CD4-positive, alpha-beta T cell (primary cell): Measurements from ENCODE around the gene NEO1. TPM values are rescaled to one million over a fixed set of nuclear protein-coding genes. Genes with fewer than 3 reads are reported as not detected.

Source experiments
- ATAC-seq: fragments of 200-7000 bp; cut with Tn5 transposase; one replicate; pipeline ENCODE4 v1.10.0; 2022; ENCODE audit warnings: mild to moderate bottlenecking; ENCODE audit not compliant: poor library complexity
- CTCF ChIA-PET: fragments of 350-600 bp; sonication (Branson Sonifier 250); formaldehyde crosslinking; loops from one replicate; lab custom pipeline; 2021; ENCODE audit warnings: antibody characterized with exemption, inconsistent platforms; lab: Charles Lee
- POLR2A ChIA-PET: fragments of 350-600 bp; sonication (Branson Sonifier 250); formaldehyde crosslinking; loops from one replicate; lab custom pipeline; 2021; ENCODE audit warnings: antibody characterized with exemption, inconsistent platforms; lab: Charles Lee
- DNase-seq, 14 experiments: peaks; one replicate each; pipeline ENCODE4 v3.0.0-alpha.2; 2013 to 2020; ENCODE audit warnings: mixed read lengths in 2 of 14
- H3K27ac ChIP-seq, 2 donors: one replicate each; pipeline versions ENCODE4 v1.5.1 to v1.7.0; 2013; ENCODE audit warnings: low read length in 2 of 2, low read depth in 1 of 2, mild to moderate bottlenecking in 1 of 2
- H3K27me3 ChIP-seq, 2 experiments: 1 replicate in 1 of 2; 2 replicates in 1 of 2; pipeline versions ENCODE4 v1.6.1 to v1.7.0; 2013; ENCODE audit warnings: low read length in 2 of 2, control low read depth in 1 of 2, mild to moderate bottlenecking in 1 of 2, moderate library complexity in 1 of 2; ENCODE audit not compliant: insufficient read depth in 2 of 2, control insufficient read depth in 1 of 2
- H3K36me3 ChIP-seq: one replicate; pipeline ENCODE4 v1.6.1; 2013; ENCODE audit warnings: low read length, control low read depth; ENCODE audit not compliant: insufficient read depth
- H3K4me1 ChIP-seq: one replicate; pipeline ENCODE4 v1.6.1; 2013; ENCODE audit warnings: low read length, control low read depth; ENCODE audit not compliant: insufficient read depth
- H3K4me3 ChIP-seq: one replicate; pipeline ENCODE4 v1.5.1; 2013; ENCODE audit warnings: mild to moderate bottlenecking, low read length, moderate library complexity
- H3K9me3 ChIP-seq, 2 experiments: 1 replicate in 1 of 2; 2 replicates in 1 of 2; pipeline versions ENCODE4 v1.6.1 to v1.7.0; 2013; ENCODE audit warnings: low read length in 2 of 2, mild to moderate bottlenecking in 2 of 2, control low read depth in 1 of 2, moderate library complexity in 1 of 2; ENCODE audit not compliant: control insufficient read depth in 1 of 2, insufficient read depth in 1 of 2
- H3K27ac Mint-ChIP-seq: one replicate; pipeline ENCODE4 v1.8.0; 2020; ENCODE audit warnings: mixed read lengths
- H3K27me3 Mint-ChIP-seq: one replicate; pipeline ENCODE4 v1.8.0; 2021; ENCODE audit warnings: mixed read lengths
- H3K36me3 Mint-ChIP-seq: one replicate; pipeline ENCODE4 v1.8.0; 2021; ENCODE audit warnings: low read depth, mixed read lengths
- H3K4me1 Mint-ChIP-seq: one replicate; pipeline ENCODE4 v1.8.0; 2021; ENCODE audit warnings: low read depth, mixed read lengths
- H3K4me3 Mint-ChIP-seq: one replicate; pipeline ENCODE4 v1.8.0; 2020; ENCODE audit warnings: mild to moderate bottlenecking, mixed read lengths
- H3K9me3 Mint-ChIP-seq: one replicate; pipeline ENCODE4 v1.8.0; 2020; ENCODE audit warnings: mixed read lengths
- CTCF ChIP-seq: fragments of 200-600 bp; IDR thresholded peaks from one replicate; pipeline ENCODE4 v1.8.0; 2022; ENCODE audit warnings: antibody characterized with exemption, mild to moderate bottlenecking
- intact Hi-C, 2 experiments: fragments of 100-400 bp; cut with DNase I in 1 of 2; cut with micrococcal nuclease in 1 of 2; formaldehyde crosslinking; loops; one replicate each; pipeline versions ENCODE4 v1.15.1 to v1.9.0; 2023 to 2025; cut with DNase I, micrococcal nuclease
- total RNA-seq, 174 experiments: library from RNA in 2 of 174; stranded (reverse) in 2 of 174; gene quantifications; one replicate each; pipeline ENCODE4 v1.2.3 and lab custom pipeline; 2021 to 2026

NEO1 gene
- total RNA-seq, 2 experiments from 2014 or later = 6.0 to 8.0 TPM

GRCh38 chr15:73341886-73342600 lies 289.8 kb downstream of the NEO1 start:
- Mint-ChIP-seq H3K9me3 (peaks cover 2% of the 10 kb centered on the region), H3K4me3 (no peak overlapping the region), H3K4me1 (no peaks in the 10 kb centered on the region), H3K36me3 (no peaks in the 10 kb centered on the region), H3K27me3 (peaks cover 9% of the 10 kb centered on the region), H3K27ac (no peak overlapping the region)
- no peaks in the 10 kb centered on the region for H3K36me3 ChIP-seq
- CTCF ChIA-PET = no interaction called here
- no peak overlapping the region for H3K27ac ChIP-seq
- TF ChIP-seq CTCF = no peak
- intact Hi-C loops = no loop called here
- ATAC-seq (no peak), DNase-seq (no peak)
- H3K4me1 ChIP-seq = no peaks in the 10 kb centered on the region
- POLR2A ChIA-PET = no interaction called here
- peaks cover 0 to 44% of the 10 kb centered on the region in 2 experiments for H3K9me3 ChIP-seq
- peaks cover 0 to 2% of the 10 kb centered on the region in 2 experiments for H3K27me3 ChIP-seq
- no peak overlapping the region for H3K4me3 ChIP-seq

- Histone ChIP-seq H3K27ac (no peak overlapping the region), H3K9me3 (peaks cover 0 to 44% of the 10 kb centered on the region in 2 experiments), H3K4me3 (no peak overlapping the region), H3K36me3 (no peaks in the 10 kb centered on the region), H3K4me1 (no peaks in the 10 kb centered on the region), H3K27me3 (peaks cover 0 to 2% of the 10 kb centered on the region in 2 experiments)
- ATAC-seq (no peak), DNase-seq (no peak)
- peaks cover 8% of the 10 kb centered on the region for H3K27me3 Mint-ChIP-seq
- peaks cover 2% of the 10 kb centered on the region for H3K9me3 Mint-ChIP-seq
- H3K4me1 Mint-ChIP-seq = no peaks in the 10 kb centered on the region
- TF ChIP-seq CTCF = no peak
- H3K36me3 Mint-ChIP-seq = no peaks in the 10 kb centered on the region
- CTCF ChIA-PET = no interaction called here
- H3K27ac Mint-ChIP-seq = no peak overlapping the region
- no peak overlapping the region for H3K4me3 Mint-ChIP-seq
- POLR2A ChIA-PET = interaction anchor here (0.6 kb wide), 1 partner anchor 164 kb away, joined by 3 read pairs; no protein-coding TSS in a partner anchor
- intact Hi-C loops = no loop called here
Observed at GRCh38 chr15:73344056-73344455, 291.8 kb downstream of the NEO1 start.

GRCh38 chr15:73345658-73346057 lies 293.4 kb downstream of the NEO1 start:
- H3K4me3 ChIP-seq = no peak overlapping the region
- peaks cover 8% of the 10 kb centered on the region for H3K27me3 Mint-ChIP-seq
- H3K27ac ChIP-seq = no peak overlapping the region
- ChIA-PET POLR2A (no interaction called here), CTCF (no interaction called here)
- DNase-seq (no peak), ATAC-seq (no peak)
- H3K36me3 ChIP-seq = no peaks in the 10 kb centered on the region
- intact Hi-C loops = no loop called here
- no peak overlapping the region for H3K27ac Mint-ChIP-seq
- no peaks in the 10 kb centered on the region for H3K4me1 Mint-ChIP-seq
- H3K9me3 Mint-ChIP-seq = peaks cover 2% of the 10 kb centered on the region
- H3K36me3 Mint-ChIP-seq = no peaks in the 10 kb centered on the region
- no peaks in the 10 kb centered on the region for H3K4me1 ChIP-seq
- no peak overlapping the region for H3K4me3 Mint-ChIP-seq
- H3K27me3 ChIP-seq = peaks cover 0 to 2% of the 10 kb centered on the region in 2 experiments
- no peak for TF ChIP-seq CTCF
- H3K9me3 ChIP-seq = peaks cover 0 to 37% of the 10 kb centered on the region in 2 experiments
